M059J (cell line): ENCODE results near the gene CDK5RAP2. TPM values are rescaled to one million over a fixed set of nuclear protein-coding genes. Genes with fewer than 3 reads are reported as not detected.

Experiments used
- DNase-seq: peaks from one replicate; pipeline ENCODE4 v3.0.0-alpha.2; 2012; ENCODE audit warnings: low read depth
- total RNA-seq: library from RNA; depleted of rRNA; stranded (reverse); fragments of >200 nt; shearing (Covaris generic); gene quantifications from 2 replicates; pipeline ENCODE4 v1.2.3, GENCODE V29; 2014

CDK5RAP2 gene
- total RNA-seq, 1 experiment from 2014 or later: 32.6 TPM

GRCh38 chr9:120384925-120385272, 195.1 kb downstream of the CDK5RAP2 start:
- DNase-seq: no peak

DNA sequence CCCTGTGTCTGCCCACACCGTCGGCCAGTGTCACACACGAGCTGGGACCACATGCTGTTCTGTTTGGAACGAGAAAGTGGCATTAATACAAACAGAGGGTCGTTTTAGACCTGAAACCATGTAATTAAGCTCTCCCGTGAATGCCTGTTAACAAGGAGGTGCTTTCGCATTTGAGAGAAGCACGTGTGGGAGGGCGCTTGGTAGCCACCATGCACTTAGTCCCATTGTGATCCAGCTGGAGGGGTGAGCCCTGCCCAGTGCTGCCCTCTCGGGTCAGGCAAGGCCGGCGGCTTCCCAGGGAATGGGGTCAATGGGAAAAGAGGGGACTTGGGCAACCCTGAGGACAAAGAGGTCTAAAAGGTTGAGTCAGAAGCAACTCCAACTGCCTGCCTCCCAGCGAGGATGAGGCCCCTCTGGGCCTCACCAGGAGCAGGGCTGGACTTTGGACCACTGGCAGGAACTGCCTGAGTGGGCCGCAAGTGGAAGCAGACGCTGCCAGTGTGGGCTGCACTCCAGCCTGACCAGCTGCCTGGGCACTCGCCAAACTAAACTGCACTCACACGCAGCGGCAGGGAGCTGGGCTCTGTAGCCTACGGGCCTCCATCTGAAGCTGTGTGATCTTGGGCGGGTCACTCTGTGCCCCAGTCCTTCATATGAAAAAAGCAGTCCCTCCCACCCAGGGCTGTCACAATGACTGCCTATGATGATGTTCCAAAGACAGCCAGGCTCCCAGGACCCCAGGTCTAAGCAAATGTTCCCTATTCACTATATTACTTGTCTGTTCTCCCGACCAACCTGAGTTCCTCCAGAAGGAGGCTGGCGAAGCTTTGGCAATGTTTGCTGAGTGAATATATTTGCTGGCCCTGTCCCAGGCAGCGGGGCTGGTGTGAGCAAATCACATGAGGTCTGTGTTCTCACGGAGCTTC, 195.7 kb downstream of the CDK5RAP2 start:
- DNase-seq: peak; percentile 34

GRCh38 chr9:120383611-120383998, 196.4 kb downstream of the CDK5RAP2 start:
- DNase-seq: no peak

DNA sequence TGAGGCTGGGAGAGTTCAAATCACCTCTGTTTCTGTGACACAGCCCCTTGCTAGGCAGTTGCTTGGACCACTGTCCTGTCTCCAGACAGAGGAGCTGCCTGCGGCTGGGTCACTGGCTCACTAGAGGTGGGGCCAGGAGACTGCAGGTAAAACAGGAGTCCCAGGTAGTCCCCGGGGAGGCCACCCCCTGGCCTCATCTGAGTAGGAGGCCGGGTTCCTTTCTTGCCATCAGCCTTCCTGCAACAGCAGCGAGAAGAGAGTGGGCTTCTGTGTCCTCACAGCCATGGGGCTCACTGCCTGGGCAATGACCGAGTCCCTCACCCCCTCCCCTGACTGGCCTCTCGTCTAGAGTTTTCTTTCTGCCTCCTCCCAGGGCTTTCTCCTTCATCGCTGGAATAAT, 197.5 kb downstream of the CDK5RAP2 start:
- no peak for DNase-seq

GRCh38 chr9:120381839-120382238, 198.1 kb downstream of the CDK5RAP2 start:
- DNase-seq: no peak

- no peak for DNase-seq
These were observed 200.4 kb downstream of the CDK5RAP2 start for GRCh38 chr9:120379611-120380010.

GRCh38 chr9:120378680-120379079, 201.3 kb downstream of the CDK5RAP2 start:
- no peak for DNase-seq

DNA sequence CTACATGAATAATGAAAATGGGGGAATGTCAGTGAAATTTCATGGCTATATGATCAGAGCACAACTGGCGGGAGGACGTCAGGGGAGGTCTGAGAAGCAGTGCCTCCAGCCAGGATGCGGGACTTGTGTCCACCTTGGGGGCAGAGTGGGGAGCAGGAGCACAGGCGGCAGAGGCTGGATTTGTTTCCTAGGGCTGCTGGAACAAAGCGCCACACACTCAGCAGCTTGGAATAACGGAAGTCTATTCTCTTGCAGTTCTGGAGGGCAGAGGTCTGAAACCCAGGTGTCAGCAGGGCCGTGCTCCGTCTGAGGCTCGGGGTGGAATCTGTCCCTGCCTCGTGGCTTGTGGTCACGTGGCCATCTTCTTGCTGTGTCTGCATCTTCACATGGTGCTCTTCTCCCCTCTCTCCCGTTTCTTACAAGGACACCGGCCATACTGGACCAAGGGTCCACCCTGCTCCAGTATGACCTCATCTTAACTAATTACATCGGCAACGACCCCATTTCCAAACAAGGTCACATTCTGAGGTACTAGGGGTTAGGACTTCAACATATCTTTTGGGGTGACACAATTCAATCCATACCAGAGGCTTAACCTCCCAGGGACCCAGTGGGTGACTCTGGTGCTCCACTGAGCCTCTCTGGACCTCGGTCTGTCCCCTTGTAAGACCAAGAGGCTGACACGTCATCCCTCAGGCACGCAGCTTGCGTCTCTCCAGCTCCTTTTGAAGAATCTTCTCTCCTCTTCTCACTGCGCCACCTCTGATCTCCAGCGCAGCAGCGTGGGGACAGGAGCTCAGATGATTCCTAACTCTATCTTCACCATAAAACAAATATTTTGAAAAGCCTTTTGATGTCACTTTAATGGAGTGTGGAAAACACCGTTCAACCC, 202.5 kb downstream of the CDK5RAP2 start:
- peak; percentile 50 for DNase-seq

GRCh38 chr9:120376101-120376500, 203.9 kb downstream of the CDK5RAP2 start:
- DNase-seq: no peak

DNA sequence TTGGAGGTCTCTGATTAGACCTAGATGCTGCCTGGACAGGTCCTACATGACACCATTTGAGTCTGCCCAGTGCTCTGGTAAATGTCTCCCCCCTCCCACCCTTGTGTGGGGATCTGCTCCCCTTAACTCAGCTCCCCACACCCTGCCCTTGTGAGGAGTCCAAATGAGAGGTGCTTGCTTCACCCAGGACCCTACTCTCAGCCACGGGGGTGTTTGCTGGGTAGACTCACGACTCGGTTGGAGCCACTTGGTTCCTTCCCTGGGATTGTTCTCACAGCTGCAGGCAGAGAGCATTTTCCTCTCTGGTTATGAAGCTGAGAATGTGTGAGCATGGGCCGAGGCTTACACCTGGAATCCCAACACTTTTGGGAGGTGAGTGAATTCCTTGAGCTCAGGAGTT, 204.7 kb downstream of the CDK5RAP2 start:
- DNase-seq: no peak

DNA sequence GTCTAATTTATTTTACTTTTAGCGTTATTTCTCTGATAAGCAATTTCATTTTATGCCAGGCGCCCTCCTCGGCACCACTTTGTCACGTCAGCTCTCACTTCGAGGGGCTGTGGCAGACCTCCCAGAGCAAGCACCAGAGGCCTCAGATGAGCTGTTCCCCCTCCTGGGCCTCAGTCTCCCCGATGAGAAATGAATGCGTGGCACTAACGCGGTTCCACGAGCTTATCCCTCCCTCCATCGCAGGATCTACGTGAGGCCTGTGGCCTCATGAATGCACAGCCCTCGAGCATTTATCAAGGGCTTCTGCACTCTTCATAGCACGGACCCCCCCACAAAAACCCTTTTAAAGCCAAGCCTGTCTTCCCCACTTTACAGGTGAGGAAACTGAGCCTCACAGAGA, 205.2 kb downstream of the CDK5RAP2 start:
- DNase-seq: no peak

GRCh38 chr9:120374239-120374638, 205.7 kb downstream of the CDK5RAP2 start:
- DNase-seq: no peak

DNA sequence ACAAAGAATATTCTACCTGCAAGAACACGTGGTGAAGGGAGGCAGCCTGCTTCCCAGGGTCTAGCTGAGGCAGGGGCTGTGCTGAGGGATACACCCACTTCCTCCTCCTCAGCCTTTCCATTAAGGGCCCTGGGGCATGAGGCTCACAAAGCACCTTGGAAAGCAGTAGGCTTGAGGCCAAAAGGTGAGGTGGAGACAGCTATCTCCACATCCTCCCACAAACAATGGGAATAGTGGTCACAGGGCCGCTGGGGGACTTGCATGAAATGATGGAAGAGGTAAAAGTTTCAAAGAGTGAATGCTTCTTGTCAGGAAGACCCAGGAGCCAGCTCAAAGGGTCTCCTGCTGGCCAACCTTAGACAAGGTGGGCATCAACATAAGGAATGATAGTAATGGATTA, 207.9 kb downstream of the CDK5RAP2 start:
- no peak for DNase-seq

DNA sequence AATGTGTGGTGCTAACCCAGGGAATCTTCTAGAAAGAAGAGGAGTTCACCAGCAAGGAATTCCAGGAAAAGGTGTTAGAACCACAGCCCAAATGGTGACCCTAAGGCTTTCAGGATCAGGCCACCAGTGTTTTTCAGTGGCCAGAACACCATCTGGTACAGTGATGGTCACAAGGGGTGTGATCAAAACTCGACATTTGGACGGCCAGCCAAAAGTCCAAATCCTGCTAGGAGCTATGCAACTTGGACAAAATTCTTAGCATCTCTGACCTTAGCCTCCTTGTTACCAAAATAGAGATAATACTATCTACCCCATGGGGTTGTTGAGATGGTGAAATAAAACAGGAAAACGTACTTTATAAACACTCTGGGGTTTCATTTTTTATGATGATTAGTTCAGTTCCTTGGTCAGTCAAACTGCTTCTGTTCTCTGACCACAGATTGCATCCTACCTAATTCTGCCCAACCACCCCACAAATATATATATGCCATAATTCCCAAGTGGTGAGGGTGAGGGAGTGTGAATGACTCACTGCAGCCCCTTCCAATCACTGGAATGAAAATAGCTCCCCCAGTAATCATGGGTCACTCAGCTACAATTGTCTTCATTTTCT, 210.3 kb downstream of the CDK5RAP2 start:
- no peak for DNase-seq

- DNase-seq: no peak
These were observed 211.2 kb downstream of the CDK5RAP2 start for GRCh38 chr9:120368799-120369198.

GRCh38 chr9:120366644-120367019, 213.3 kb downstream of the CDK5RAP2 start:
- peak; percentile 93 for DNase-seq

- DNase-seq: no peak
These were observed 214.6 kb downstream of the CDK5RAP2 start for GRCh38 chr9:120365386-120365785.

DNA sequence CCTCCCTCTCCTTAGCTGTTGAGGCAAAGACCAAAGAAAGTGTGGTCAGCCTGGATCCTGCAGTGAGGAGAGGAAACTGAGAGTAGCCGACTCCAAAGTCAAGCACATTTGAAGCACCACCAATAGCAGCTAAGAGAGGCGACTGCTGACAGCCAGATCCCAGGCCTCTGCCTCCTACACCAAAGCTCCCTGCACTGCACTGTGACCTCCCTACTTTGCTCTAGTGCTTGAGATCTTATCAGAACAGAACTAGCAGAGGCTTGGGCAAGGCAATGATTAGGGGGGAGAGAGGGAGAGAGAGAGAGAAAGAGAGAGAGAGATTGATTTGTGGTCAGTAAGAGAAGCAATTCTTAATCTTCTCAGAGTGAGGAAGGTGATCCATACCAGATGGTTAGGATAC, 216.3 kb downstream of the CDK5RAP2 start:
- no peak for DNase-seq

DNA sequence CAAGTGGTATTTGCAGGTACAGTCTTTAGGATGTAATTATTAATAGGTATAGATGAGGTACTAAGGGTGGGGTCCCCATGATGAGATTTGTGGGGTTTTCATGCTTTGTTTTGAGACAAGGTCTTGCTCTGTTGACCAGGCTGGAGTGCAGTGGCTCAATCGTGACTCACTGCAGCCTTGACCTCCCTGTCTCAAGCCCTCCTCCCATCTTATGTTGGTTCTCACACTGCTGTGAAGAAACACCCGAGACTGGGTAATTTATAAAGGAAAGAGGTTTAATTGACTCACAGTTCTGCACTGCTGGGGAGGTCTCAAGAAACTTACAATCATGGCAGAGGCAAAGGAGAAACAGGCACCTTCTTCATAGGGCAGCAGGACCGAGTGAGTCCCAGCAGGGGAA, 217.5 kb downstream of the CDK5RAP2 start:
- peak; percentile 24 for DNase-seq

DNA sequence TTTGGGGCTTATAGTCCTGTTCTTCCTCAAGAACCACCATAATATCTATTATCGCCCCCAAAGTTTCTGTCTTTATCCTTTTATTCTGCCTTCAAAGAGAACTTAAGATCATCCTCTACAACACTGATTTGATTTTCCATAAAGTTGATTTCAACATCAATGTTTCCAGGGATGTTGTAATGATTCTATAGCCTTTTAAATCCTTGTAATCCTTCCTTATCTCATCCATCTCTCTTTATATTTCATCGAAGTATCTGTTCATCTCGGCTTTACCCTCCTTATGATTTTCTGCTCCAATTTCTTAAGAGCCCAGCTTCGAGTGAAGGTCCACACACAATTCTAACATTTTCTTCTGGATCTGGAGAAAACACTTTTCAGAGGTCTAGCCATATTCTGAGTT, 218.4 kb downstream of the CDK5RAP2 start:
- DNase-seq: no peak

DNA sequence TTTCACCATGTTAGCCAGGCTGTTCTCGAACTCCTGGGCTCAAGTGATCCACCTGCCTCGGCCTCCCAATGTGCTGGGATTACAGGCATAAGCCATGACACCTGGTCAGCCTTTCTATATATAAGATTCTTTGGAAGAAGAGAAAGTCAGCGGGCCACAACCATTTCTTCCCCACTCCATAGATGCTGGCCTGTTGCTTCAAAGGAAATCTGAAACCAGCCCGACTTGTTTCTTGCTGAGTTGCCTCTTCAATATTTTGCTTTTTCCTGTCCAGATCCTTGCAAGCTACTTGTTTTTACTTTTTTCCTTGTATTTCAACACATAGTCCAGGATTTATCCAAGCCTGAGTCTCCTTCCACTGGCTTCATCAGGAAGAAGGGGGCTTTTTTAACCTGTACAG, 219.5 kb downstream of the CDK5RAP2 start:
- no peak for DNase-seq

- no peak for DNase-seq
These were observed 219.9 kb downstream of the CDK5RAP2 start for GRCh38 chr9:120360046-120360445.
